H1 (cell line): ENCODE measurements around the gene SLC35B4. TPM values are rescaled to one million over a fixed set of nuclear protein-coding genes. Genes with fewer than 3 reads are reported as not detected.

Experiments
- CTCF ChIA-PET: fragments of 300-600 bp; sonication (Branson Sonifier 250); formaldehyde crosslinking; loops from one replicate; lab custom pipeline; 2021; ENCODE audit not compliant: partially characterized antibody; lab: Charles Lee
- POLR2A ChIA-PET: fragments of 300-600 bp; sonication (Branson Sonifier 250); formaldehyde crosslinking; loops from one replicate; lab custom pipeline; 2021; ENCODE audit warnings: inconsistent platforms; ENCODE audit not compliant: partially characterized antibody; lab: Charles Lee
- DNase-seq, 2 experiments: peaks; one replicate each; pipeline versions ENCODE4 v3.0.0 to v3.0.0-alpha.2; 2010 to 2022; ENCODE audit warnings: low spot score in 2 of 2, low read depth in 1 of 2, mixed read lengths in 1 of 2
- FAIRE-seq: peaks from 2 replicates; lab custom pipeline; 2011; peaks lifted over from hg19 to GRCh38; lab: Jason Lieb, UNC
- H2AFZ ChIP-seq: 2 replicates; pipeline ENCODE4 v1.8.1; 2012; ENCODE audit warnings: low read length, inconsistent platforms
- H2AK5ac ChIP-seq: 2 replicates; pipeline ENCODE4 v1.6.1; 2013; ENCODE audit warnings: low read depth, low read length
- H2BK120ac ChIP-seq: replicated peaks from 2 replicates; pipeline ENCODE3; 2013; ENCODE audit warnings: low read depth, low read length, inconsistent platforms
- H2BK12ac ChIP-seq: 2 replicates; pipeline ENCODE4 v1.6.1; 2013; ENCODE audit warnings: low read depth, low read length
- H2BK15ac ChIP-seq: 2 replicates; pipeline ENCODE4 v1.6.1; 2013; ENCODE audit warnings: low read length
- H2BK20ac ChIP-seq: 2 replicates; pipeline ENCODE4 v1.6.1; 2013; ENCODE audit warnings: low read length
- H2BK5ac ChIP-seq: 2 replicates; pipeline ENCODE4 v1.6.1; 2013; ENCODE audit warnings: low read depth, low read length
- H3K14ac ChIP-seq: 2 replicates; pipeline ENCODE4 v1.6.1; 2013; ENCODE audit warnings: inconsistent platforms; ENCODE audit not compliant: insufficient read length
- H3K18ac ChIP-seq: 2 replicates; pipeline ENCODE4 v1.6.1; 2013; ENCODE audit warnings: low read length; ENCODE audit errors: extremely low read depth
- H3K23ac ChIP-seq: 2 replicates; pipeline ENCODE4 v1.6.1; 2013; ENCODE audit warnings: inconsistent platforms; ENCODE audit not compliant: insufficient read length
- H3K23me2 ChIP-seq: 2 replicates; pipeline ENCODE4 v1.6.1; 2013; ENCODE audit warnings: low read depth, low read length
- H3K27ac ChIP-seq: 2 replicates; pipeline ENCODE4 v1.6.1; 2011; ENCODE audit warnings: low read depth, low read length, inconsistent platforms
- H3K27me3 ChIP-seq, 4 experiments: replicated peaks in 1 of 4; 1 replicate in 1 of 4; 2 replicates in 3 of 4; pipeline versions ENCODE4 v1.6.1 to v1.8.1; 2011 to 2013; ENCODE audit warnings: low read length in 3 of 4, mild to moderate bottlenecking in 3 of 4, inconsistent platforms in 2 of 4, mixed read lengths in 2 of 4, moderate library complexity in 1 of 4; ENCODE audit not compliant: control insufficient read depth in 3 of 4, insufficient read depth in 3 of 4; ENCODE audit errors: extremely low read depth in 1 of 4
- H3K36me3 ChIP-seq, 4 experiments: 2 replicates each; pipeline versions ENCODE4 v1.6.1 to v1.8.1; 2011 to 2013; ENCODE audit warnings: mild to moderate bottlenecking in 4 of 4, low read length in 3 of 4, moderate library complexity in 2 of 4, control low read depth in 1 of 4, inconsistent platforms in 1 of 4; ENCODE audit not compliant: insufficient read depth in 4 of 4, control insufficient read depth in 2 of 4
- H3K4ac ChIP-seq: replicated peaks from 2 replicates; pipeline ENCODE3; 2013; ENCODE audit warnings: low read length, low read depth, mixed read lengths, inconsistent platforms; ENCODE audit not compliant: insufficient read length
- H3K4me1 ChIP-seq, 4 experiments: replicated peaks in 1 of 4; 1 replicate in 1 of 4; 2 replicates in 3 of 4; pipeline versions ENCODE4 v1.6.1 to v1.8.1; 2011 to 2013; ENCODE audit warnings: low read length in 3 of 4, inconsistent platforms in 2 of 4, mixed read lengths in 1 of 4; ENCODE audit not compliant: insufficient read depth in 4 of 4, control insufficient read depth in 3 of 4
- H3K4me2 ChIP-seq, 2 experiments: 2 replicates each; pipeline versions ENCODE4 v1.6.1 to v1.8.1; 2011 to 2013; ENCODE audit warnings: low read depth in 2 of 2, low read length in 2 of 2, control low read depth in 1 of 2, inconsistent platforms in 1 of 2, mild to moderate bottlenecking in 1 of 2; ENCODE audit not compliant: insufficient read depth in 1 of 2
- H3K4me3 ChIP-seq, 4 experiments: fragments of 200-600, 300-600 bp in 1 of 4; sonication (generic), shearing (Covaris generic), sonication (Bioruptor Twin) in 1 of 4; 2 replicates each; pipeline versions ENCODE4 v1.5.1 to v1.8.1; 2011 to 2016; ENCODE audit warnings: low read length in 4 of 4, low read depth in 3 of 4, control low read depth in 2 of 4, inconsistent platforms in 2 of 4, mild to moderate bottlenecking in 2 of 4, mixed read lengths in 1 of 4, moderate library complexity in 1 of 4; ENCODE audit not compliant: insufficient read depth in 2 of 4; ENCODE audit errors: extremely low read depth in 1 of 4
- H3K56ac ChIP-seq: replicated peaks from 2 replicates; pipeline ENCODE3; 2013; ENCODE audit warnings: low read depth, mild to moderate bottlenecking, mixed read lengths, low read length, inconsistent platforms; ENCODE audit not compliant: insufficient read length
- H3K79me1 ChIP-seq: 2 replicates; pipeline ENCODE4 v1.6.1; 2013; ENCODE audit warnings: low read depth, low read length, control low read depth
- H3K79me2 ChIP-seq, 2 experiments: 2 replicates each; pipeline versions ENCODE4 v1.6.1 to v1.8.1; 2012 to 2013; ENCODE audit warnings: low read length in 2 of 2, mild to moderate bottlenecking in 2 of 2, inconsistent platforms in 1 of 2; ENCODE audit not compliant: insufficient read depth in 2 of 2, control insufficient read depth in 1 of 2
- H3K9ac ChIP-seq, 4 experiments: replicated peaks in 1 of 4; 1 replicate in 1 of 4; 2 replicates in 3 of 4; pipeline versions ENCODE4 v1.6.1 to v1.8.1; 2011 to 2013; ENCODE audit warnings: low read depth in 3 of 4, low read length in 3 of 4, control low read depth in 2 of 4, mild to moderate bottlenecking in 2 of 4, moderate library complexity in 2 of 4, inconsistent platforms in 1 of 4; ENCODE audit errors: extremely low read depth in 1 of 4
- H3K9me3 ChIP-seq, 2 experiments: 2 replicates each; pipeline versions ENCODE4 v1.6.1 to v1.8.1; 2012 to 2013; ENCODE audit warnings: mild to moderate bottlenecking in 2 of 2, moderate library complexity in 2 of 2, control low read depth in 1 of 2, inconsistent platforms in 1 of 2, low read depth in 1 of 2, low read length in 1 of 2, mixed read lengths in 1 of 2; ENCODE audit not compliant: insufficient read depth in 2 of 2
- H4K20me1 ChIP-seq, 2 experiments: replicated peaks in 1 of 2; 2 replicates each; pipeline versions ENCODE3 to v1.8.1; 2011 to 2013; ENCODE audit warnings: inconsistent platforms in 2 of 2, low read length in 2 of 2, mild to moderate bottlenecking in 1 of 2; ENCODE audit not compliant: insufficient read depth in 2 of 2, control insufficient read depth in 1 of 2
- H4K5ac ChIP-seq: 2 replicates; pipeline ENCODE4 v1.6.1; 2013; ENCODE audit warnings: low read length, low read depth, mixed read lengths, inconsistent platforms; ENCODE audit not compliant: insufficient read length
- H4K8ac ChIP-seq: 2 replicates; pipeline ENCODE4 v1.8.0; 2013; ENCODE audit warnings: mild to moderate bottlenecking, moderate library complexity, low read length, inconsistent platforms; ENCODE audit not compliant: insufficient read depth; ENCODE audit errors: extremely low read depth
- H4K91ac ChIP-seq: replicated peaks from 2 replicates; pipeline ENCODE3; 2013; ENCODE audit warnings: low read length, mixed read lengths, inconsistent platforms; ENCODE audit not compliant: insufficient read length
- ASH2L ChIP-seq: fragments of 200-600, 300-600 bp; sonication (generic); IDR thresholded peaks from one replicate; pipeline ENCODE4 v1.7.1; 2017; ENCODE audit warnings: low read length
- BACH1 ChIP-seq: IDR thresholded peaks from 2 replicates; pipeline ENCODE4 v1.6.1; 2012; ENCODE audit warnings: low read length, improper control_type of control experiment
- EGR1 ChIP-seq: IDR thresholded peaks from 2 replicates; pipeline ENCODE4 v1.6.1; 2011; ENCODE audit warnings: low read depth, low read length, borderline replicate concordance
- EP300 ChIP-seq, 2 experiments: IDR thresholded peaks; 1 replicate in 1 of 2; 2 replicates in 1 of 2; pipeline ENCODE4 v1.6.1; 2011 to 2012; ENCODE audit warnings: low read depth in 2 of 2, low read length in 2 of 2, mild to moderate bottlenecking in 2 of 2, borderline replicate concordance in 1 of 2, inconsistent platforms in 1 of 2, moderate library complexity in 1 of 2
- EZH2 ChIP-seq: fragments of 200-600 bp; sonication (generic); IDR thresholded peaks from 2 replicates; pipeline ENCODE4 v1.7.1; 2012; ENCODE audit warnings: low read depth, mild to moderate bottlenecking, moderate library complexity, low read length, inconsistent platforms; ENCODE audit not compliant: severe bottlenecking
- JUN ChIP-seq: IDR thresholded peaks from 2 replicates; pipeline ENCODE4 v1.6.1; 2011; ENCODE audit warnings: low read depth, mild to moderate bottlenecking, improper control_type of control experiment, low read length
- POLR2AphosphoS5 ChIP-seq: IDR thresholded peaks from 2 replicates; pipeline ENCODE4 v1.6.1; 2011; ENCODE audit warnings: low read depth, low read length
- RAD21 ChIP-seq, 2 experiments: IDR thresholded peaks in 1 of 2; conservative IDR thresholded peaks in 1 of 2; 2 replicates each; pipeline ENCODE4 v1.6.1; 2011; ENCODE audit warnings: low read depth in 2 of 2, low read length in 2 of 2, improper control_type of control experiment in 1 of 2, inconsistent platforms in 1 of 2, mild to moderate bottlenecking in 1 of 2, moderate library complexity in 1 of 2
- RXRA ChIP-seq: IDR thresholded peaks from 2 replicates; pipeline ENCODE4 v1.6.1; 2011; ENCODE audit warnings: low read depth, mild to moderate bottlenecking, low read length, moderate library complexity; ENCODE audit not compliant: insufficient read depth
- SIN3A ChIP-seq, 2 experiments: IDR thresholded peaks in 1 of 2; conservative IDR thresholded peaks in 1 of 2; 2 replicates each; pipeline ENCODE4 v1.6.1; 2011 to 2012; ENCODE audit warnings: low read length in 2 of 2, improper control_type of control experiment in 1 of 2, low read depth in 1 of 2, mild to moderate bottlenecking in 1 of 2
- SP1 ChIP-seq: IDR thresholded peaks from 2 replicates; pipeline ENCODE4 v1.6.1; 2011; ENCODE audit warnings: low read depth, low read length
- TBP ChIP-seq: IDR thresholded peaks from 2 replicates; pipeline ENCODE4 v1.6.1; 2011; ENCODE audit warnings: low read depth, low read length, improper control_type of control experiment
- polyA plus RNA-seq, 7 experiments: library from polyadenylated mRNA; depleted of rRNA in 3 of 7; stranded (reverse) in 5 of 7; unstranded in 2 of 7; fragments of >200 nt in 5 of 7; fragments of 200-250 nt in 2 of 7; gene quantifications; 1 replicate in 5 of 7; 2 replicates in 1 of 7; 4 replicates in 1 of 7; pipeline versions ENCODE4 v1.2.1 to v1.2.3, GENCODE V29; 2011 to 2013; ENCODE audit warnings: missing spikeins in 2 of 7, mixed read lengths in 2 of 7
- total RNA-seq: library from RNA; stranded (reverse); fragmentation: NEBNext Ultra II Directional; extraction: Animal tissue kit (Norgen Biotek cat#: 25700); gene quantifications from 2 replicates; pipeline ENCODE4 v1.2.1, GENCODE V29; 2021
- TF ChIP-seq, protein P1 (sequence below): IDR thresholded peaks from 2 replicates; pipeline ENCODE4 v1.6.1; 2012; ENCODE audit warnings: inconsistent platforms
- TF ChIP-seq, protein P2 (sequence below): IDR thresholded peaks from 2 replicates; pipeline ENCODE4 v1.6.1; 2012; ENCODE audit warnings: inconsistent platforms

Gene SLC35B4
- total and polyA plus RNA-seq, 2 of the 8 experiments (the other 6 are each of a cell fraction or from before 2014, with no cell fraction given), result 28.9 to 34.6 TPM

DNA sequence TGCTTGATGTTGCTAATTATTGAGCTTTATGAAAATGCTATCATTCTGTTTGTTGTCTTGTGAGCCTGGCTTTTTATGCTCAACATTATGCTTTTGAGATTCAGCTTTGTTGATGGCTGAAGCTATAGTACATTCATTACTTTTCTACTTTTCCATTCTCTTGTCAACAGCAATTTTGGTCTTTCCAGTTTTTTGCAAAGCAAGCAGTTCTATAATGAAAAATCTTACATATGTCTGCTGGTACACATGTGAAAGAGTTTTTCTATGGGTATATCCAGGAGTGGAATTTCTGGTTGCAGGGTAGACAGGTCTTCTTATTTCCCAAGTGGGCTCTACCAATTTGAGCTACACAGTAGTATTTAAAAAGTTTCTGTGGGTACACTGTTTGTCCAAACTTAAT lies 36.8 kb downstream of the SLC35B4 start:
- Histone ChIP-seq H3K36me3 (no peaks in the 10 kb centered on the region), H3K79me1 (no peaks in the 10 kb centered on the region; the same call in 1 of the 2 replicates), H3K79me2 (no peaks in the 10 kb centered on the region), H2BK20ac (no peak overlapping the region), H2AK5ac (no peak overlapping the region), H3K23ac (no peak overlapping the region), H2AFZ (no peak overlapping the region), H2BK12ac (no peak overlapping the region), H3K9ac (no peak overlapping the region), H4K91ac (no peak overlapping the region), H3K4me3 (no peak overlapping the region), H3K23me2 (no peaks in the 10 kb centered on the region), H3K27ac (no peak overlapping the region), H2BK5ac (no peak overlapping the region), H3K4me2 (no peak overlapping the region), H3K56ac (no peak overlapping the region), H4K8ac (no peak overlapping the region), H3K4ac (no peak overlapping the region), H3K4me1 (peaks cover 0 to 9% (median 2%) of the 10 kb centered on the region in 4 experiments; a peak in 2 of 7 replicates), H3K9me3 (no peaks in the 10 kb centered on the region), H3K14ac (no peak overlapping the region), H3K18ac (no peak overlapping the region), H2BK120ac (no peak overlapping the region), H4K5ac (no peak overlapping the region), H4K20me1 (no peaks in the 10 kb centered on the region), H2BK15ac (no peak overlapping the region), H3K27me3 (no peaks in the 10 kb centered on the region)
- POLR2A ChIA-PET, result no interaction called here
- CTCF ChIA-PET, result interaction anchor here (0.6 to 1.2 kb wide), 2 partner anchors 78 to 535 kb away, joined by 4 read pairs; no protein-coding TSS in a partner anchor
- no peak for FAIRE-seq
- DNase-seq, result no peak
- no peak for TF ChIP-seq ASH2L
- TF ChIP-seq EGR1, result no peak
- TF ChIP-seq SP1, result no peak
- no peak for TF ChIP-seq RAD21 (IDR thresholded peaks at IDR 0.05 in 1 of 2, conservative IDR thresholded peaks at IDR 0.05 in 1 of 2; ENCODE audit: low read depth in 2 of 2, low read length in 2 of 2)
- no peak for TF ChIP-seq RXRA
- TF ChIP-seq JUN, result no peak
- no peak for TF ChIP-seq EP300 (IDR thresholded peaks at IDR 0.05; ENCODE audit: borderline replicate concordance in 1 of 2, low read depth in 2 of 2, low read length in 2 of 2)
- TF ChIP-seq TBP, result no peak
- no peak for TF ChIP-seq POLR2AphosphoS5
- TF ChIP-seq EZH2, result no peak
- no peak for TF ChIP-seq SIN3A (conservative IDR thresholded peaks at IDR 0.05 in 1 of 2, IDR thresholded peaks at IDR 0.05 in 1 of 2; ENCODE audit: low read depth in 1 of 2, low read length in 2 of 2)
- TF ChIP-seq, protein P1, sequence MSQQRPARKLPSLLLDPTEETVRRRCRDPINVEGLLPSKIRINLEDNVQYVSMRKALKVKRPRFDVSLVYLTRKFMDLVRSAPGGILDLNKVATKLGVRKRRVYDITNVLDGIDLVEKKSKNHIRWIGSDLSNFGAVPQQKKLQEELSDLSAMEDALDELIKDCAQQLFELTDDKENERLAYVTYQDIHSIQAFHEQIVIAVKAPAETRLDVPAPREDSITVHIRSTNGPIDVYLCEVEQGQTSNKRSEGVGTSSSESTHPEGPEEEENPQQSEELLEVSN, result no peak
- TF ChIP-seq, protein P2, sequence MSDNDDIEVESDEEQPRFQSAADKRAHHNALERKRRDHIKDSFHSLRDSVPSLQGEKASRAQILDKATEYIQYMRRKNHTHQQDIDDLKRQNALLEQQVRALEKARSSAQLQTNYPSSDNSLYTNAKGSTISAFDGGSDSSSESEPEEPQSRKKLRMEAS, result no peak
- TF ChIP-seq BACH1, result no peak
